Activated CD8-positive, alpha-beta T cell treated with anti-CD3 and anti-CD28 coated beads, Interleukin-2, amount 10 ng/mL, durations not matched to agents 7 days and 5 days (primary cell): ENCODE measurements around the gene ANKRD28. TPM values are rescaled to one million over a fixed set of nuclear protein-coding genes. Genes with fewer than 3 reads are reported as not detected.
A peak's percentile ranks its signal among the peaks of the same experiment; 100 is the strongest.

Experiments used
- ATAC-seq: fragments of 150-1000 bp; cut with Tn5 transposase; one replicate; pipeline ENCODE4 v1.10.0; 2021; ENCODE audit warnings: moderate library complexity
- CTCF ChIA-PET: fragments of 350-600 bp; sonication (Branson Sonifier 250); formaldehyde crosslinking; loops from one replicate; lab custom pipeline; 2021; ENCODE audit warnings: antibody characterized with exemption; lab: Charles Lee
- POLR2A ChIA-PET: fragments of 350-600 bp; sonication (Branson Sonifier 250); formaldehyde crosslinking; loops from one replicate; lab custom pipeline; 2021; ENCODE audit warnings: antibody characterized with exemption; lab: Charles Lee
- DNase-seq: peaks from one replicate; pipeline ENCODE4 v3.0.0-alpha.2; 2020
- H3K27ac Mint-ChIP-seq: one replicate; pipeline ENCODE4 v1.8.0; 2021; ENCODE audit warnings: mild to moderate bottlenecking, mixed read lengths
- H3K27me3 Mint-ChIP-seq: one replicate; pipeline ENCODE4 v1.8.0; 2021; ENCODE audit warnings: low read depth, mixed read lengths
- H3K36me3 Mint-ChIP-seq: one replicate; pipeline ENCODE4 v1.8.0; 2021; ENCODE audit warnings: low read depth, mixed read lengths
- H3K4me1 Mint-ChIP-seq: one replicate; pipeline ENCODE4 v1.8.0; 2021; ENCODE audit warnings: low read depth, mixed read lengths
- H3K4me3 Mint-ChIP-seq: one replicate; pipeline ENCODE4 v1.8.0; 2021; ENCODE audit warnings: mild to moderate bottlenecking, mixed read lengths
- H3K9me3 Mint-ChIP-seq: one replicate; pipeline ENCODE4 v1.8.0; 2022; ENCODE audit warnings: mixed read lengths; ENCODE audit not compliant: insufficient read depth
- total RNA-seq, 2 experiments: library from RNA; stranded (reverse); gene quantifications; one replicate each; pipeline ENCODE4 v1.2.3, GENCODE V29; 2021

ANKRD28 gene
- total RNA-seq, 2 experiments from 2014 or later = 30.7 to 37.7 TPM

DNA sequence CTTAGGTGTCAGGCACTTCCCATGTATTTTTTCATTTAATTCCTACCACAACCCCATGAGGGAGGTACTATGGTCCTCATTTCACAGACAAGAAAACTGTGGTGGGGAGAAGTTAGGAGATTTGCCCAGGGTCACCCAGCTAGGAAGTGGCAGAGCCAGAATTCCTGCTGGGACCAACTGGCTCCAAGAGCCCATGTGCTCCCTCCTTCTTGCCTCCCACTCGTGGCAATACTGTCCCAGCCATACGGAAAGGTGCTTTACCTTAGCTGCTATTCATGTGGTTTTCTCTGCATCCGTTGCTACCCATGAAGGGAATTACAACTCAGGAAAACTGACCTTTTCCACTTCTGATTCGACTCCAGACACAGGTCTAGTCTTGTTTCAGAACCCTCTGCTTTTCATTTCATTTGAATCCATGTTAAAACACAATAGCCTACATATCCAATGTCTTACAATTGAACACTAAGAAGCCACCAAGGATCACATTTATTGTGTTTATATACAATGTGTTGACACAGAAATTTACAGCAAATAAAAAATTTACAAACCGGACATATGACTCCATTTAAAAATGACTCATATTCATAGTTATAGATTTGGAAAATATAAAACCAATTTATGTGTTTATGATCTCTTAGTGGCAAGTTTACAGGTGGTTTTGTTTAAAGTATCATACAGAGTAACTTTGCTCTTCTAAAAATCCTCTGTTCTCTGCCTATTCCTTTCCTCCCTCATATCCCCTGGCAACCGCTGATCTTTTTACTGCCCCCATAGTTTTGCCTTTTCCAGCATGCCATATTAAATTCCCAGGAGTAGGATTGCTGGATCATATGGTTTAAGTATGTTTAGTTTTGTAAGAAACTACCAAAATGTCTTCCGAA, 137.5 kb downstream of the ANKRD28 start:
- Mint-ChIP-seq H3K4me1 (peaks cover 14% of the 10 kb centered on the region), H3K27ac (no peak overlapping the region), H3K27me3 (peaks cover 8% of the 10 kb centered on the region), H3K36me3 (peaks cover 27% of the 10 kb centered on the region), H3K9me3 (peaks cover 30% of the 10 kb centered on the region), H3K4me3 (no peak overlapping the region)
- DNase-seq = no peak
- ChIA-PET POLR2A (no interaction called here), CTCF (interaction anchor here (1.3 kb wide), 1 partner anchor 8 kb away, joined by 3 read pairs; no protein-coding TSS in a partner anchor)
- no peak for ATAC-seq

DNA sequence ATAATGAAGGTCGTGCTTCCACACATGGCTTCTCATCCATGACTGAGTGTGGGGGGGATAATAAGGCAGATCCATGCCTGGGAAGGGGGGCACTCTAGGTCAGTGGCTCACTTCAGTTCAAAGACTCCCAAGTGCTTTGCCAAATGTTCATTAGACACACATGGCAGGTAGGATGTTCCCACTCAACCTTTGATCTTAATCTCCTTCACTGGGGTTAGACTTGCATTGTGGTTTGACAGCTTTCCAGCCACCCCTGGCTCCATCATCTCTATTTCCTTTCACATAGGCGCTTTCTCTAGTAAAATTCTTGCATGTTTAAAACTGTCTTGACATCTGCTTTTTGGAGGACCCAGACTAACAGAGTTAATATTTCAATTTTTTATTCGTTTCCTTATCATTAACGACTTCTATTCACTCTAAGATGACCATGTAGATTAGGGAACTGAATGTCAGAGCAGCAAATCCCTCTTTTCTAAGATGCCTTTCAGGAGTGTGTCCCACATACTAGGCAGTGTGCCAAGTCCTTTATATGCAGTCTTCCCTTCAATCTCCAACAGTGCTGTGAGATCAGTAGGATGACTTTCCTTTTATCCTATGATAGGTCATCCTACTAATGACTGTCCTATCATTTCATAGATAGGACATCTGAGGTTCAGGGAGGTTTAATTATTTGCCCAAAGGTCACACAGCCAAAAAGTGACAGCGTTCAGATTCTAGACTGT, 138.4 kb downstream of the ANKRD28 start:
- CTCF ChIA-PET = no interaction called here
- peaks cover 26% of the 10 kb centered on the region for H3K36me3 Mint-ChIP-seq
- no peak for ATAC-seq

DNA sequence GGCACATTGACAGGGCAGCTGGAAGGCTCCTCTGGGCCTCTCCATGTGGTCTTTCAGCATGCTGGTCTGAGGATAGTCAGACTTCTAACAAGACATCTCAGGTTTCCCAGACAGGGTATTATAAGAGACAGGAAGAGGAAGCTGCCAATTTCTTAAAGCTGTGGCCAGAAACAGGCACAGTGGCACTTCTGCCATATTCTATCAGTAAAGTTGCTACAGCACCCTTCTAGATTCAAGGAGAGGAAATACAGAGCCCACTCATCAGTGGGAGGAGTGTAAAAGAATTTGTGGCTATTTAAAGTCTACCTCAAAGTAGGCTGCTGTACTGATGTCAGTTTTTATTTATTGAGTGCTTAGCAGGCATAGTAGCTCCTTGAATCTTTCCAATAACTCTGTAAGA, 140.8 kb downstream of the ANKRD28 start:
- Mint-ChIP-seq H3K4me1 (peaks cover 14% of the 10 kb centered on the region), H3K27ac (no peak overlapping the region), H3K36me3 (peaks cover 17% of the 10 kb centered on the region), H3K27me3 (peaks cover 15% of the 10 kb centered on the region), H3K4me3 (no peak overlapping the region), H3K9me3 (peaks cover 23% of the 10 kb centered on the region)
- ChIA-PET CTCF (no interaction called here), POLR2A (no interaction called here)
- no peak for DNase-seq
- ATAC-seq = no peak

More for the DNA sequence above, 138.4 kb downstream of the ANKRD28 start:
- Mint-ChIP-seq H3K27me3 (peaks cover 8% of the 10 kb centered on the region), H3K4me3 (no peak overlapping the region), H3K27ac (no peak overlapping the region), H3K9me3 (peaks cover 27% of the 10 kb centered on the region), H3K4me1 (peaks cover 14% of the 10 kb centered on the region)
- DNase-seq = no peak
- POLR2A ChIA-PET = no interaction called here

DNA sequence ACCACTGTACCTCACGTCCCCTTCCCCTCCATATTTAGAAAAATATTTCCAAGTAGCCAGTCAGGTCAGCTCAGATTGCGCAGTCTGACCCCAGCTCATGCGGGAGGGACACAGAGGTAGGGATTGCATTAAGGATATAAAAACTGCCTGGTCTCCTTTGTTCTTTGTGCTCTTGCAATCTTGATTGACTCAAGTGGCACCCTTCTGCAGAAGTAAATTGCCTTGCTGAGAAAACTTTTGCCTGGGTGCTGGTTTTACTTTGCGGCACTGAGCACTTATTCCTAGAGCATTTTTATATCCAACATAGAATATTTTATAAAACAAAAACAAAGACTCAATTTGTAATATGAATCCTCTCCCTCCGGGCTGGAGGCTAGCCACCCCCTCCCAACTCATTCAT, 141.4 kb downstream of the ANKRD28 start:
- ChIA-PET CTCF (no interaction called here), POLR2A (no interaction called here)

DNA sequence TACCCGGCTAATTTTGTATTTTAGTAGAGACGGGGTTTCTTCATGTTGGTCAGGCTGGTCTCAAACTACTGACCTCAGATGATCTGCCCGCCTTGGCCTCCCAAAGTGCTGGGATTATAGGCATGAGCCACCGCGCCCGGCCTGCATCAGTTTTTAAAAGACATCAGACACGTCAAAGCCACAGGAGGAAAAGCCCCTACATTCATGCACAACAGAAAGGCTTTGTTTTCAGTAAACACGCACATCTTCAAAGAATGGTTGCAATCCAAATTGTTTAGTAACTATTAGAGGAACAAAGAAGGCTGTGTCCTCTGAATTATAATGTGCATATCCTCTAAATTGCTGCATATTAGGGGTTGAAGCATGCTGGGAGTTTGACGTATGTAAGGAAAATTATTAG, 142.9 kb downstream of the ANKRD28 start:
- ChIA-PET CTCF (no interaction called here), POLR2A (no interaction called here)
- no peak overlapping the region for H3K27ac Mint-ChIP-seq
- H3K4me1 Mint-ChIP-seq = peaks cover 12% of the 10 kb centered on the region
- no peak overlapping the region for H3K4me3 Mint-ChIP-seq
- H3K27me3 Mint-ChIP-seq = peaks cover 10% of the 10 kb centered on the region
- peaks cover 23% of the 10 kb centered on the region for H3K9me3 Mint-ChIP-seq
- no peak for ATAC-seq
- H3K36me3 Mint-ChIP-seq = peaks cover 18% of the 10 kb centered on the region
- DNase-seq = no peak

More for the DNA sequence above, 141.4 kb downstream of the ANKRD28 start:
- no peak for ATAC-seq
- Mint-ChIP-seq H3K27ac (no peak overlapping the region), H3K27me3 (peaks cover 9% of the 10 kb centered on the region), H3K36me3 (peaks cover 15% of the 10 kb centered on the region), H3K4me1 (peaks cover 12% of the 10 kb centered on the region), H3K4me3 (no peak overlapping the region), H3K9me3 (peaks cover 23% of the 10 kb centered on the region)
- DNase-seq = no peak

DNA sequence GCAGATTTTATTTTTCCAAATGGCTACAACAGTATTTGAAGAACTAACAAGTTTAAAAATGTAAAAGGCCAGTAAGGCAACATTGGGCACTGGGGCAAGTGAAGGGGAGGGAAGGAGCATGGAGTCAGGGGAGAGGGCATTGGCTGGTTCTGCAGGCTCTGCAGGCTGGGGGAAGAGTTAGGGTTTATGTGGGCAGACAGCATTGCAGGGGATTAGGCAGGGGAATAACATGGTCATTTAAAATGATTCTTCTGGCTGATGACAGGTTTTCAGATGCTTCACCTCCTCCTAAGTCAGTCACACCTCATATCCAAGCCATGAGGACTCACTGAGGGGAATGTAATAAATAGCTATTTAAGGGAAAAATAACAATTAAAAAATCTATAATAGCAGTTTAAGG, 143.7 kb downstream of the ANKRD28 start:
- peaks cover 29% of the 10 kb centered on the region for H3K9me3 Mint-ChIP-seq
- H3K4me3 Mint-ChIP-seq = no peak overlapping the region
- ATAC-seq (no peak), DNase-seq (no peak)
- ChIA-PET POLR2A (interaction anchor here (0.6 kb wide), 1 partner anchor 13 kb away, joined by 4 read pairs; no protein-coding TSS in a partner anchor), CTCF (no interaction called here)
- no peak overlapping the region for H3K27ac Mint-ChIP-seq
- H3K27me3 Mint-ChIP-seq = peaks cover 17% of the 10 kb centered on the region
- peaks cover 12% of the 10 kb centered on the region for H3K4me1 Mint-ChIP-seq
- H3K36me3 Mint-ChIP-seq = peaks cover 25% of the 10 kb centered on the region

DNA sequence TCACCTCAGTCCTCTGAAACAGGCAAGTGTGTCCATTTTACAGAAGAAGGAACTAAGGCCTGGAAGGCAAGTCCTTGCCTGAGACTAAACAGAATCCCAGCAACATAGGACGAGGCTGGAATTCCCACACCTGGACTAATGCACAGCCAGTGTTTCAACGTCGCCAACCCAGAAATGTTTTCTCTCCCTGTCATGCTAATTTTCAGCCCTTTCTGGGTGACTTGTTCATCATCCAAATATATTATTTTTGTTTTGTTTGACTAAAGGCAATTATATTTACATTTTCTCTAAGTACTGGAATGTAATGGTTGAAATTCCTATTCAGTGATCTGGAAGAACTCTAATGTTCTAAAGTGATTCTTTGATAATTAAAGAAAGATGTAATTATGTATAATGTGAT, 144.5 kb downstream of the ANKRD28 start:
- Mint-ChIP-seq H3K4me3 (no peak overlapping the region), H3K36me3 (peaks cover 28% of the 10 kb centered on the region), H3K27me3 (peaks cover 20% of the 10 kb centered on the region), H3K4me1 (peaks cover 17% of the 10 kb centered on the region), H3K9me3 (peaks cover 24% of the 10 kb centered on the region), H3K27ac (no peak overlapping the region)
- ChIA-PET CTCF (no interaction called here), POLR2A (no interaction called here)
- no peak for ATAC-seq
- DNase-seq = no peak

DNA sequence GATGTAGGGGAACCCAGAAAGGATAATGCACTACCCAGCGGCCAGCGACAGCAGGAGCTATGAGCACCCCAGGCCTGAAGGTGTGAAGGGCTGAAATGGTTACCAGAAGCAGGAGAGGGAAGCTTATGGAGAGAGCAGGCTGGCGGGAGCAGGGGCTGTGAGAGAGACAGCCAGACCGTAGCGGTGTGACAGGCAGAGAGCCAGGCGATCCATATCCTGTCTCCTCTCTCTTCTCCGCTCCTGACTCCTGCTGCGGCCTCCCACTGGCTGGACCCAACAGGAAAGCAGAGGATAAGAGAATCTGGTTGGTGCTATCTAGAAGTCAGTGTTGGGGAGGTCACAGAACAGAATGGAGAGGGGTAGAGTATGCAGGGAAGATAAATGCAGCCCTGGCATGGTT, 146.4 kb downstream of the ANKRD28 start:
- Mint-ChIP-seq H3K4me1 (peaks cover 33% of the 10 kb centered on the region), H3K27ac (no peak overlapping the region), H3K9me3 (peaks cover 17% of the 10 kb centered on the region), H3K4me3 (no peak overlapping the region), H3K27me3 (peaks cover 20% of the 10 kb centered on the region), H3K36me3 (peaks cover 24% of the 10 kb centered on the region)
- ChIA-PET POLR2A (no interaction called here), CTCF (interaction anchor here (1.1 to 1.2 kb wide), 2 partner anchors 10 to 15 kb away, joined by 3 read pairs; no protein-coding TSS in a partner anchor)
- no peak for DNase-seq
- no peak for ATAC-seq

DNA sequence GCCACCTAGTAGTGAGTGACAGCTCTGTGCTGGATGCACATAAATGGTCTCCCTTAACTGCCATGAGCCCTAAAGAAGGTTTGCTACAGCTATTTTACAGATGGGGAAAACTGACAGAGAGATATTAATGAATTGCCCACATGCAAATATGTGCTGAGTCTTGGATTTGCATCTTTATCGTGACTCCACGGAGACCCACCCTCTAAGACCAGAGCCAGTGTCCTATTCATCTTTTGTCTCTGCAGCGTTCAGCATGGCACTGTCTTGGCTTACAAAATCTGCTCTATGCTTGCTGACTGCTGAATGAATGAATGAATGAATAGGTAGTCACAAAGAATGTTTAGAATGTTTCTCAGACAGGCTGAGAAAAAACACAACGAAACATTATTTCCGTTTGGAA, 147.9 kb downstream of the ANKRD28 start:
- POLR2A ChIA-PET = no interaction called here
- CTCF ChIA-PET = interaction anchor here (0.6 to 2.7 kb wide), 2 partner anchors 19 to 875 kb away, joined by 3 to 12 read pairs; no protein-coding TSS in a partner anchor
- peaks cover 48% of the 10 kb centered on the region for H3K4me1 Mint-ChIP-seq
- H3K27me3 Mint-ChIP-seq = peaks cover 22% of the 10 kb centered on the region
- ATAC-seq = no peak
- peaks cover 6% of the 10 kb centered on the region for H3K9me3 Mint-ChIP-seq
- DNase-seq = no peak
- peaks cover 19% of the 10 kb centered on the region for H3K36me3 Mint-ChIP-seq
- no peak overlapping the region for H3K27ac Mint-ChIP-seq
- no peak overlapping the region for H3K4me3 Mint-ChIP-seq

DNA sequence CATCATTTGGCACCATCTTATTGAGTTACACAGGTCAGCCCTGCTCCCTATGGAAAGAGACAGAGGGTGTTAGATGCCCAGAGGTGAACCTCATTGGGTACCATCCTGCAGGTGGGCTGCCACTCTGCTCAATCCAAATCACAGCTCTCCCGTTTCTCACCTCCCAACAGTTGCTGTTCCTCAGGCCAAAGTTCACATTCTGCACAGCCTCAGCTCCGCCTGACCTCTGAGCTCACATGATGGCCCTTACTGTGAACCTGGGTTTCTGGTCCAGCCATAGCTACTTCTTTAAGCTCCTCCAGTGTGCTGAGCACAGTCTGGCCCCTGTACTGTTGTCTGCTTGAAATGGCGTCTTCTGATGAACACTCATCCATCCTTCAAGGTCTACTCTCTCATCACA, 148.4 kb downstream of the ANKRD28 start:
- H3K4me3 Mint-ChIP-seq = no peak overlapping the region
- peak overlapping the region; percentile 50 for H3K27ac Mint-ChIP-seq
- H3K27me3 Mint-ChIP-seq = peaks cover 22% of the 10 kb centered on the region
- DNase-seq (no peak), ATAC-seq (no peak)
- POLR2A ChIA-PET = no interaction called here
- peaks cover 6% of the 10 kb centered on the region for H3K9me3 Mint-ChIP-seq
- H3K4me1 Mint-ChIP-seq = peaks cover 48% of the 10 kb centered on the region
- CTCF ChIA-PET = interaction anchor here (0.6 to 2.7 kb wide), 3 partner anchors 19 to 875 kb away, joined by 3 to 12 read pairs (median 3); no protein-coding TSS in a partner anchor
- peaks cover 18% of the 10 kb centered on the region for H3K36me3 Mint-ChIP-seq

DNA sequence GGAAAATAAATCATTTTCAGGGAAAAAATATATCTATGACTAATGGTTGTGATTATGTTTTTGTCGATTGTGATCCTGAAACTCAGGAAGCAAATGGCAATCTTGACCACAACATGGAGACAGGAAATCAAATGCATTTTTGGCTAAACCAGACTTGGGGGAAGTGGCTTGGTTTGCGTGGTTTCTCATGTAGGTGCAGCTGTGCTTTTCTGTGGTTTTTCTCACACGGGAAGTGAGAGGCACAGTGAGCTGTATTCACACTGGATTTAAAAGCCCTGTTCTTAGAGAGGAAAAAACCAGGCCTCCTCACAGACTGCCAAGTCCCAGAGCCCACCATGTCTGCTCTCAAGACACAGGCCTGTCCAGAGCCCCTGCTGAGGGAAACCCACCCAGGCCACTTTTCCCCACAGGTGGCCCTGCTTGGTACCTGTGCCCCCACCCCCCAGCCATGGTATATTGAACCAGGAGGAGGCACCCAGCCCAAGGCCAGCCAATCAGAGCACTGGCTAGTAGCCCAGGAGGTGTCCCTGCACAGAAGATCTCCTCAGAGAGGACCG, 150.1 kb downstream of the ANKRD28 start:
- peaks cover 6% of the 10 kb centered on the region for H3K9me3 Mint-ChIP-seq
- ChIA-PET POLR2A (no interaction called here), CTCF (interaction anchor here (0.7 to 2.7 kb wide), 5 partner anchors 17 to 442 kb away, joined by 3 to 12 read pairs (median 3); partner anchors contain the start of gene CAPN7)
- DNase-seq (peak; percentile 87), ATAC-seq (peak; percentile 94)
- peak overlapping the region; percentile 46 for H3K4me3 Mint-ChIP-seq
- peaks cover 48% of the 10 kb centered on the region for H3K4me1 Mint-ChIP-seq
- peak overlapping the region; percentile 79 for H3K27ac Mint-ChIP-seq
- peaks cover 17% of the 10 kb centered on the region for H3K27me3 Mint-ChIP-seq
- H3K36me3 Mint-ChIP-seq = peaks cover 18% of the 10 kb centered on the region
